Endothelial cell of umbilical vein (primary cell): Measurements from ENCODE around the gene LIN7B. TPM values are rescaled to one million over a fixed set of nuclear protein-coding genes. Genes with fewer than 3 reads are reported as not detected.

Experiments used
- BruUV-seq: library from RNA; stranded (reverse); fragments of 400-500 nt; replicated peaks from 2 replicates; lab custom pipeline; 2021; lab: Mats Ljungman, UMichigan
- CTCF ChIA-PET: fragments of 300-600, 350-600 bp; sonication (Branson Sonifier 250); formaldehyde crosslinking; loops from one replicate; lab custom pipeline; 2021; ENCODE audit warnings: antibody characterized with exemption, inconsistent platforms; lab: Charles Lee
- POLR2A ChIA-PET: fragments of 300-600, 350-600 bp; sonication (Branson Sonifier 250); formaldehyde crosslinking; loops from one replicate; lab custom pipeline; 2021; ENCODE audit warnings: antibody characterized with exemption, inconsistent platforms; lab: Charles Lee
- DNase-seq: peaks from one replicate; pipeline ENCODE4 v3.0.0-alpha.2; 2011; ENCODE audit warnings: low read depth, low spot score
- FAIRE-seq: peaks from 2 replicates; lab custom pipeline; 2011; peaks lifted over from hg19 to GRCh38; lab: Jason Lieb, UNC
- H2AFZ ChIP-seq: 2 replicates; pipeline ENCODE4 v1.6.0; 2012; ENCODE audit warnings: low read depth, low read length, control low read depth, inconsistent platforms
- H3K27ac ChIP-seq: 2 replicates; pipeline ENCODE4 v1.5.1; 2011; ENCODE audit warnings: low read depth, mild to moderate bottlenecking, control low read depth, low read length, moderate library complexity; ENCODE audit not compliant: insufficient read depth
- H3K27me3 ChIP-seq, 2 experiments: 2 replicates each; pipeline versions ENCODE4 v1.6.0 to v1.6.1; 2011; ENCODE audit warnings: low read length in 2 of 2, mixed read lengths in 1 of 2; ENCODE audit not compliant: control insufficient read depth in 2 of 2, insufficient read depth in 2 of 2
- H3K36me3 ChIP-seq, 2 experiments: 2 replicates in 1 of 2; 3 replicates in 1 of 2; pipeline ENCODE4 v1.5.1; 2011; ENCODE audit warnings: low read length in 2 of 2, mild to moderate bottlenecking in 1 of 2, moderate library complexity in 1 of 2; ENCODE audit not compliant: control insufficient read depth in 2 of 2, insufficient read depth in 2 of 2; ENCODE audit errors: extremely low read depth in 1 of 2
- H3K4me1 ChIP-seq: 3 replicates; pipeline ENCODE4 v1.5.1; 2011; ENCODE audit warnings: mild to moderate bottlenecking, low read length; ENCODE audit not compliant: control insufficient read depth, insufficient read depth; ENCODE audit errors: extremely low read depth
- H3K4me2 ChIP-seq: 2 replicates; pipeline ENCODE4 v1.6.1; 2011; ENCODE audit warnings: low read length, control low read depth, mixed read lengths; ENCODE audit not compliant: insufficient read depth
- H3K4me3 ChIP-seq, 3 experiments: fragments of 200-600 bp in 1 of 3; sonication (generic), shearing (Covaris generic) in 1 of 3; replicated peaks in 1 of 3; 2 replicates each; pipeline ENCODE4 v1.5.1; 2011 to 2016; ENCODE audit warnings: control low read depth in 3 of 3, low read length in 3 of 3, mild to moderate bottlenecking in 2 of 3, inconsistent platforms in 1 of 3, low read depth in 1 of 3, moderate library complexity in 1 of 3; ENCODE audit not compliant: insufficient read depth in 1 of 3
- H3K79me2 ChIP-seq: 2 replicates; pipeline ENCODE4 v1.6.0; 2012; ENCODE audit warnings: low read length, inconsistent platforms; ENCODE audit not compliant: control insufficient read depth, insufficient read depth
- H3K9ac ChIP-seq: replicated peaks from 2 replicates; pipeline ENCODE3; 2011; ENCODE audit warnings: low read length, control low read depth; ENCODE audit not compliant: insufficient read depth; ENCODE audit errors: extremely low read depth
- H3K9me1 ChIP-seq: replicated peaks from 3 replicates; pipeline ENCODE4 v1.6.0; 2011; ENCODE audit warnings: mild to moderate bottlenecking, low read length; ENCODE audit not compliant: control insufficient read depth, insufficient read depth; ENCODE audit errors: extremely low read depth
- H3K9me3 ChIP-seq: replicated peaks from 2 replicates; pipeline ENCODE4 v1.5.1; 2012; ENCODE audit warnings: low read length, inconsistent platforms; ENCODE audit not compliant: control insufficient read depth, insufficient read depth
- H4K20me1 ChIP-seq: replicated peaks from 2 replicates; pipeline ENCODE3; 2011; ENCODE audit warnings: mild to moderate bottlenecking, low read length; ENCODE audit not compliant: control insufficient read depth, insufficient read depth; ENCODE audit errors: extremely low read depth
- CTCF ChIP-seq, 2 donors: IDR thresholded peaks; 1 replicate in 1 of 2; 2 replicates in 1 of 2; pipeline ENCODE4 v1.5.1; 2011; ENCODE audit warnings: low read length in 2 of 2, mild to moderate bottlenecking in 2 of 2, moderate library complexity in 2 of 2, control low read depth in 1 of 2, inconsistent platforms in 1 of 2, low read depth in 1 of 2; ENCODE audit not compliant: insufficient read depth in 1 of 2; ENCODE audit errors: extremely low read depth in 1 of 2
- EZH2 ChIP-seq: IDR thresholded peaks from 2 replicates; pipeline ENCODE4 v1.6.1; 2012; ENCODE audit warnings: borderline replicate concordance, low read depth, mild to moderate bottlenecking, moderate library complexity, low read length, inconsistent platforms; ENCODE audit not compliant: severe bottlenecking
- FOS ChIP-seq: IDR thresholded peaks from 2 replicates; pipeline ENCODE4 v1.6.1; 2011; ENCODE audit warnings: mild to moderate bottlenecking, low read length, moderate library complexity, borderline replicate concordance; ENCODE audit not compliant: insufficient read depth
- GATA2 ChIP-seq: IDR thresholded peaks from 2 replicates; pipeline ENCODE4 v1.7.0; 2011; ENCODE audit warnings: low read depth, mild to moderate bottlenecking, moderate library complexity, mixed read lengths, low read length; ENCODE audit not compliant: insufficient read length, insufficient read depth
- JUN ChIP-seq: IDR thresholded peaks from 2 replicates; pipeline ENCODE4 v1.6.1; 2011; ENCODE audit warnings: borderline replicate concordance, low read depth; ENCODE audit not compliant: insufficient read length, insufficient read depth
- MAX ChIP-seq: IDR thresholded peaks from 2 replicates; pipeline ENCODE4 v1.6.1; 2011; ENCODE audit not compliant: insufficient read depth, insufficient read length
- MYC ChIP-seq: IDR thresholded peaks from one replicate; pipeline ENCODE4 v1.6.1; 2011; ENCODE audit warnings: mild to moderate bottlenecking, low read depth, low read length
- POLR2A ChIP-seq: IDR thresholded peaks from 2 replicates; pipeline ENCODE4 v1.6.1; 2012; ENCODE audit warnings: low read depth, mild to moderate bottlenecking, control low read depth, low read length
- POLR2AphosphoS5 ChIP-seq: IDR thresholded peaks from 2 replicates; pipeline ENCODE4 v1.6.1; 2012; ENCODE audit warnings: low read depth, mild to moderate bottlenecking, control low read depth, low read length, moderate library complexity; ENCODE audit not compliant: insufficient read depth
- dilution Hi-C: fragments of 300-500 bp; cut with MboI; formaldehyde crosslinking; loops from one replicate; pipeline ENCODE4 v1.15.0; 2019; ENCODE audit warnings: low sequenced_read_pairs; ENCODE audit not compliant: extremely low pct_ligation_motif_present
- intact Hi-C: fragments of 100-400 bp; cut with micrococcal nuclease; formaldehyde crosslinking; loops from one replicate; pipeline ENCODE4 v1.10.0; 2022
- polyA plus RNA-seq, 4 experiments: library from polyadenylated mRNA; depleted of rRNA in 3 of 4; stranded (reverse) in 3 of 4; unstranded in 1 of 4; fragments of >200 nt; gene quantifications; 2 replicates each; pipeline versions ENCODE4 v1.2.1 to v1.2.3, GENCODE V29; 2011 to 2012; ENCODE audit warnings: missing spikeins in 1 of 4
- total RNA-seq: library from RNA; stranded (reverse); gene quantifications from 2 replicates; pipeline ENCODE4 v1.2.3, GENCODE V29; 2021

Gene LIN7B
- total and polyA plus RNA-seq, 2 donors (not counting 3 experiments of a cell fraction or from before 2014, with no cell fraction given) = 2.2 to 4.2 TPM

GRCh38 chr19:49154279-49154678, 40.1 kb downstream of the LIN7B start:
- no peak for FAIRE-seq
- no peaks in the 10 kb centered on the region for H3K9me1 ChIP-seq
- no peak overlapping the region for H3K4me3 ChIP-seq
- no peak overlapping the region for H2AFZ ChIP-seq
- TF ChIP-seq EZH2 = no peak
- no peak for TF ChIP-seq JUN
- no peak for TF ChIP-seq GATA2
- no peak for TF ChIP-seq POLR2A
- TF ChIP-seq MAX = no peak
- TF ChIP-seq POLR2AphosphoS5 = no peak
- no peak for TF ChIP-seq FOS
- TF ChIP-seq CTCF (IDR thresholded peaks at IDR 0.05; ENCODE audit: extremely low read depth in 1 of 2, insufficient read depth in 1 of 2, low read depth in 1 of 2, low read length in 2 of 2) = no peak
- no peak for TF ChIP-seq MYC
- peaks cover 0 to 4% of the 10 kb centered on the region in 2 experiments for H3K27me3 ChIP-seq
- H3K4me1 ChIP-seq = peaks cover 20% of the 10 kb centered on the region
- no peaks in the 10 kb centered on the region for H3K9me3 ChIP-seq
- intact Hi-C loops = loop anchor here (10.0 kb wide), 1 partner anchor 159 kb away; the partner anchor contains the start of genes GYS1 and RUVBL2
- no peak overlapping the region for H3K4me2 ChIP-seq
- no peak overlapping the region for H3K9ac ChIP-seq
- DNase-seq = no peak
- no peak overlapping the region for H3K27ac ChIP-seq
- H3K36me3 ChIP-seq = no peaks in the 10 kb centered on the region
- ChIA-PET POLR2A (no interaction called here), CTCF (no interaction called here)
- dilution Hi-C loops = no loop called here
- no peaks in the 10 kb centered on the region for H3K79me2 ChIP-seq
- BruUV-seq = no TSS peak
- H4K20me1 ChIP-seq = no peaks in the 10 kb centered on the region
